ENCODE measurements around the gene HYAL3. TPM values are rescaled to one million over a fixed set of nuclear protein-coding genes. Genes with fewer than 3 reads are reported as not detected.

The HYAL3 gene
- total and polyA plus RNA-seq, 2 of the 13 experiments (the other 11 are each of a cell fraction or from before 2014, with no cell fraction given): 5.5 to 10.4 TPM

- TF ChIP-seq HDAC1 (CRISPR knock-in tag; IDR thresholded peaks at IDR 0.05) (peak; percentile 96), ATF7-NPFF (CRISPR knock-in tag; IDR thresholded peaks at IDR 0.05; ENCODE audit: low read depth) (peak; percentile 63; the same call in 1 of the 2 replicates), JUNB (CRISPR knock-in tag; IDR thresholded peaks at IDR 0.05; ENCODE audit: borderline replicate concordance) (no peak), ERF (CRISPR knock-in tag; IDR thresholded peaks at IDR 0.05) (peak; percentile 50; the same call in 1 of the 2 replicates), NFE2 (CRISPR knock-in tag; IDR thresholded peaks at IDR 0.05) (no peak), RFX1 (IDR thresholded peaks at IDR 0.05) (no peak; the same call in 1 of the 2 replicates), POLR2AphosphoS2 (IDR thresholded peaks at IDR 0.05; ENCODE audit: low read depth, low read length) (no peak), ZNF503 (CRISPR knock-in tag; IDR thresholded peaks at IDR 0.05) (no peak), PHF21A (CRISPR knock-in tag; IDR thresholded peaks at IDR 0.05) (no peak; the same call in 1 of the 2 replicates), ZNF703 (CRISPR knock-in tag; IDR thresholded peaks at IDR 0.05; ENCODE audit: borderline replicate concordance) (no peak), ZBTB42 (CRISPR knock-in tag; IDR thresholded peaks at IDR 0.05) (no peak), SNRNP70 (IDR thresholded peaks at IDR 0.05; ENCODE audit: low read depth, low read length) (no peak), MIER3 (CRISPR knock-in tag; IDR thresholded peaks at IDR 0.05; ENCODE audit: borderline replicate concordance) (peak; percentile 63; the same call in 1 of the 2 replicates), NCOA2 (CRISPR knock-in tag; IDR thresholded peaks at IDR 0.05) (0 out of 2 replicates have a peak, but pooled peaks have one; percentile 11), FOXM1 (CRISPR knock-in tag; IDR thresholded peaks at IDR 0.05) (no peak), ZNF557 (CRISPR knock-in tag; IDR thresholded peaks at IDR 0.05) (no peak), ZNF749 (CRISPR knock-in tag; IDR thresholded peaks at IDR 0.05; ENCODE audit: borderline replicate concordance) (no peak), ZNF496 (CRISPR knock-in tag; IDR thresholded peaks at IDR 0.05; ENCODE audit: insufficient replicate concordance) (no peak), BRD4 (CRISPR knock-in tag; IDR thresholded peaks at IDR 0.05) (no peak; the same call in 1 of the 2 replicates), ZSCAN22 (CRISPR knock-in tag; IDR thresholded peaks at IDR 0.05) (no peak), GLI4 (CRISPR knock-in tag; IDR thresholded peaks at IDR 0.05; ENCODE audit: borderline replicate concordance) (no peak), LBX2 (CRISPR knock-in tag; IDR thresholded peaks at IDR 0.05; ENCODE audit: borderline replicate concordance) (no peak), ELF4 (CRISPR knock-in tag; IDR thresholded peaks at IDR 0.05; ENCODE audit: borderline replicate concordance) (no peak), MED1 (CRISPR knock-in tag; IDR thresholded peaks at IDR 0.05) (no peak; the same call in 1 of the 2 replicates), ARNTL (CRISPR knock-in tag; IDR thresholded peaks at IDR 0.05) (peak; percentile 62; the same call in 1 of the 2 replicates)
- TF ChIP-seq, protein P1, sequence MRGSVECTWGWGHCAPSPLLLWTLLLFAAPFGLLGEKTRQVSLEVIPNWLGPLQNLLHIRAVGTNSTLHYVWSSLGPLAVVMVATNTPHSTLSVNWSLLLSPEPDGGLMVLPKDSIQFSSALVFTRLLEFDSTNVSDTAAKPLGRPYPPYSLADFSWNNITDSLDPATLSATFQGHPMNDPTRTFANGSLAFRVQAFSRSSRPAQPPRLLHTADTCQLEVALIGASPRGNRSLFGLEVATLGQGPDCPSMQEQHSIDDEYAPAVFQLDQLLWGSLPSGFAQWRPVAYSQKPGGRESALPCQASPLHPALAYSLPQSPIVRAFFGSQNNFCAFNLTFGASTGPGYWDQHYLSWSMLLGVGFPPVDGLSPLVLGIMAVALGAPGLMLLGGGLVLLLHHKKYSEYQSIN (CRISPR knock-in tag; IDR thresholded peaks at IDR 0.05; ENCODE audit: borderline replicate concordance): no peak
Observed at GRCh38 chr3:50292159-50293078, 6.8 kb downstream of the HYAL3 start, which contains the start of gene IFRD2 (continued).
